Upper lobe of left lung (tissue), 4 donors: Measurements from ENCODE around the gene GGT5.
"Not testable (repeated sequence)": the region's sequence is repeated elsewhere in the genome, so short reads cannot be mapped to it uniquely, and the experiment has no call there.

ENCODE experiments used
- EP300 ChIP-seq, 4 donors: sonication (generic); formaldehyde crosslinking; IDR thresholded peaks; one replicate each; pipeline ENCODE4 v1.5.1; 2017; ENCODE audit warnings: antibody characterized with exemption in 4 of 4, control low read depth in 2 of 4
- POLR2A ChIP-seq, 4 donors: fragments of 450-650 bp; IDR thresholded peaks; one replicate each; pipeline ENCODE4 v1.5.1; 2016 to 2017; ENCODE audit warnings: antibody characterized with exemption in 4 of 4, mild to moderate bottlenecking in 2 of 4
- TF ChIP-seq, protein P1 (sequence below), 6 experiments: fragments of 450-650 bp in 4 of 6; fragments of 200-600 bp in 2 of 6; sonication (generic) in 2 of 6; IDR thresholded peaks; one replicate each; pipeline ENCODE4 v1.5.1; 2016 to 2019; ENCODE audit warnings: antibody characterized with exemption in 6 of 6

DNA sequence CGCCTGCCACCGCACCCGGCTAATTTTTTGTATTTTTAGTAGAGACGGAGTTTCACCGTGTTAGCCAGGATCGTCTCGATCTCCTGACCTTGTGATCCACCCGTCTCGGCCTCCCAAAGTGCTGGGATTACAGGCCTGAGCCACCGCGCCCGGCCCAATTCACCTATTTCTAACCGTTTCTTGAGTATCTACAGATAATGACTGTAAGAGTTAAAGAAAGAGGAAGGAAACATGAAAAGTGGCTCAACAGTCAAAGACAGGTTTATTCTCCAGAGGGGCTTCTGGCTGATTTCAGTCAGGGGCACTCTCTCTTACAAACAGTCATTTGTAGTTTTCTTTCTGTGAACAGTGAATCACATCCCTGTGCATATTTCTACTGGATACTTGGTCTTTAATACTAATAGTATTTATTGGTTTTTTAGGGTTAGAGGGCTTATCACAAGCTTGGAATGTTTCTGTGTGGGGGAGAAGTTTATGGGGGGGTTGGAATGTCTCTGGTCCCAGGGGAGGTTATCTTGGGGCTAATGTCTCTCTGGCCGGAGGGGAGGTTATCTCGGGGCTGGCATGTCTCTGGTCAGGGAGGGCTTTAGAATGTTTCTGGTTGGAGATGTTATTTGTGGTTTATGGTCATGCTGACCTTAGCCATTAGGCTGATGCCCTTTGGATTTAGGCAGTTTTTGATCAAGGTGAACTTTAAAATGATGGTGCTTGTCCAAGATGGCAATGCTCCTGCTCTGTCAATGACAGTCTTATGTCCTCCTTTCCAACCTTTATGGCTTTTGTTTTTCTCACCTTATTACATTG lies 38.2 kb downstream of the GGT5 start:
- not testable (repeated sequence) for TF ChIP-seq POLR2A, EP300 (IDR thresholded peaks at IDR 0.05)
- TF ChIP-seq, protein P1, sequence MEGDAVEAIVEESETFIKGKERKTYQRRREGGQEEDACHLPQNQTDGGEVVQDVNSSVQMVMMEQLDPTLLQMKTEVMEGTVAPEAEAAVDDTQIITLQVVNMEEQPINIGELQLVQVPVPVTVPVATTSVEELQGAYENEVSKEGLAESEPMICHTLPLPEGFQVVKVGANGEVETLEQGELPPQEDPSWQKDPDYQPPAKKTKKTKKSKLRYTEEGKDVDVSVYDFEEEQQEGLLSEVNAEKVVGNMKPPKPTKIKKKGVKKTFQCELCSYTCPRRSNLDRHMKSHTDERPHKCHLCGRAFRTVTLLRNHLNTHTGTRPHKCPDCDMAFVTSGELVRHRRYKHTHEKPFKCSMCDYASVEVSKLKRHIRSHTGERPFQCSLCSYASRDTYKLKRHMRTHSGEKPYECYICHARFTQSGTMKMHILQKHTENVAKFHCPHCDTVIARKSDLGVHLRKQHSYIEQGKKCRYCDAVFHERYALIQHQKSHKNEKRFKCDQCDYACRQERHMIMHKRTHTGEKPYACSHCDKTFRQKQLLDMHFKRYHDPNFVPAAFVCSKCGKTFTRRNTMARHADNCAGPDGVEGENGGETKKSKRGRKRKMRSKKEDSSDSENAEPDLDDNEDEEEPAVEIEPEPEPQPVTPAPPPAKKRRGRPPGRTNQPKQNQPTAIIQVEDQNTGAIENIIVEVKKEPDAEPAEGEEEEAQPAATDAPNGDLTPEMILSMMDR (IDR thresholded peaks at IDR 0.05), result not testable (repeated sequence)
